ENCODE measurements around the gene AK2.

Gene AK2

DNA sequence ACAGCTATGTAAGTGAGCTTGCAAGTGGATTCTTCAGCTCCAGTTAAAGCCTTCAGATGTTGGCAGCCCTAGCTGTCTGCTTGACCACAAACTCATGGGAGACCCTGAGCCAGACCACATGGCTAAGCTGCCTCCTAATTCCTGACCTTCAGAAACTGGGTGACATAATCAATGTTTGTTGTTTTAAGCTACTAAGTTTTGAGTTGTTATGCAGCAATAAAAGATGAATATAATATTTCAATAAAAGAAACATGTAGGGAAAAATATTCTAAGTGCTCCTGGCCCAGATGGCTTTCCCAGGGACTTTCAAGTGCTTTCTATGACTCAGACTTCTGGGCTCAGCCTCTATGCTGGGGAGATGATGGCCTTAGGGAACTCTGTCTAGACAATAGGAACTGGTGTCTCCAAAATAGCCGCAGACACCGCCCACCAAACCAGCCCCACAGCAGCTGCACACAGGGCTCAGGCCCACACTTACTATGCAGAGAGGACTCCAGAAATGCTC lies 23.9 kb upstream of the AK2 start:
- TF ChIP-seq, protein P1, sequence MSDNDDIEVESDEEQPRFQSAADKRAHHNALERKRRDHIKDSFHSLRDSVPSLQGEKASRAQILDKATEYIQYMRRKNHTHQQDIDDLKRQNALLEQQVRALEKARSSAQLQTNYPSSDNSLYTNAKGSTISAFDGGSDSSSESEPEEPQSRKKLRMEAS (IDR thresholded peaks at IDR 0.05), result no peak
- TF ChIP-seq CEBPB (IDR thresholded peaks at IDR 0.05), result no peak
- TF ChIP-seq NFIC (IDR thresholded peaks at IDR 0.05), result no peak

GRCh38 chr1:33057095-33057494 lies 20.4 kb upstream of the AK2 start:
- no peak for TF ChIP-seq CEBPB (IDR thresholded peaks at IDR 0.05)
- TF ChIP-seq FOXM1 (IDR thresholded peaks at IDR 0.05; ENCODE audit: borderline replicate concordance, low read depth), result no peak
- no peak for TF ChIP-seq YY1 (IDR thresholded peaks at IDR 0.05; ENCODE audit: low read depth)
- TF ChIP-seq RAD21 (IDR thresholded peaks at IDR 0.05; ENCODE audit: low read depth), result no peak
- TF ChIP-seq REST (IDR thresholded peaks at IDR 0.05; ENCODE audit: low read depth), result no peak
- TF ChIP-seq EP300 (IDR thresholded peaks at IDR 0.05; ENCODE audit: borderline replicate concordance), result no peak

GRCh38 chr1:33056426-33056825 lies 19.7 kb upstream of the AK2 start:
- TF ChIP-seq TCF12 (IDR thresholded peaks at IDR 0.05; ENCODE audit: low read depth), result no peak
- TF ChIP-seq FOXM1 (IDR thresholded peaks at IDR 0.05; ENCODE audit: borderline replicate concordance, low read depth), result no peak
- TF ChIP-seq CEBPB (IDR thresholded peaks at IDR 0.05), result no peak
- TF ChIP-seq TEAD4 (IDR thresholded peaks at IDR 0.05), result no peak
- TF ChIP-seq CREB1 (IDR thresholded peaks at IDR 0.05; ENCODE audit: low read depth), result no peak
- TF ChIP-seq, protein P1 (IDR thresholded peaks at IDR 0.05), result no peak
- no peak for TF ChIP-seq EP300 (IDR thresholded peaks at IDR 0.05; ENCODE audit: borderline replicate concordance)
- no peak for TF ChIP-seq YY1 (IDR thresholded peaks at IDR 0.05; ENCODE audit: low read depth)
- TF ChIP-seq EGR1 (IDR thresholded peaks at IDR 0.05), result no peak
- no peak for TF ChIP-seq REST (IDR thresholded peaks at IDR 0.05; ENCODE audit: low read depth)
- TF ChIP-seq, protein P2, sequence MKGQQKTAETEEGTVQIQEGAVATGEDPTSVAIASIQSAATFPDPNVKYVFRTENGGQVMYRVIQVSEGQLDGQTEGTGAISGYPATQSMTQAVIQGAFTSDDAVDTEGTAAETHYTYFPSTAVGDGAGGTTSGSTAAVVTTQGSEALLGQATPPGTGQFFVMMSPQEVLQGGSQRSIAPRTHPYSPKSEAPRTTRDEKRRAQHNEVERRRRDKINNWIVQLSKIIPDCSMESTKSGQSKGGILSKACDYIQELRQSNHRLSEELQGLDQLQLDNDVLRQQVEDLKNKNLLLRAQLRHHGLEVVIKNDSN (IDR thresholded peaks at IDR 0.05), result no peak
- TF ChIP-seq NFIC (IDR thresholded peaks at IDR 0.05), result no peak
- TF ChIP-seq RAD21 (IDR thresholded peaks at IDR 0.05; ENCODE audit: low read depth), result no peak
- TF ChIP-seq ZBTB7A (IDR thresholded peaks at IDR 0.05; ENCODE audit: low read depth), result no peak
- no peak for TF ChIP-seq TAF1 (IDR thresholded peaks at IDR 0.05; ENCODE audit: low read depth)

DNA sequence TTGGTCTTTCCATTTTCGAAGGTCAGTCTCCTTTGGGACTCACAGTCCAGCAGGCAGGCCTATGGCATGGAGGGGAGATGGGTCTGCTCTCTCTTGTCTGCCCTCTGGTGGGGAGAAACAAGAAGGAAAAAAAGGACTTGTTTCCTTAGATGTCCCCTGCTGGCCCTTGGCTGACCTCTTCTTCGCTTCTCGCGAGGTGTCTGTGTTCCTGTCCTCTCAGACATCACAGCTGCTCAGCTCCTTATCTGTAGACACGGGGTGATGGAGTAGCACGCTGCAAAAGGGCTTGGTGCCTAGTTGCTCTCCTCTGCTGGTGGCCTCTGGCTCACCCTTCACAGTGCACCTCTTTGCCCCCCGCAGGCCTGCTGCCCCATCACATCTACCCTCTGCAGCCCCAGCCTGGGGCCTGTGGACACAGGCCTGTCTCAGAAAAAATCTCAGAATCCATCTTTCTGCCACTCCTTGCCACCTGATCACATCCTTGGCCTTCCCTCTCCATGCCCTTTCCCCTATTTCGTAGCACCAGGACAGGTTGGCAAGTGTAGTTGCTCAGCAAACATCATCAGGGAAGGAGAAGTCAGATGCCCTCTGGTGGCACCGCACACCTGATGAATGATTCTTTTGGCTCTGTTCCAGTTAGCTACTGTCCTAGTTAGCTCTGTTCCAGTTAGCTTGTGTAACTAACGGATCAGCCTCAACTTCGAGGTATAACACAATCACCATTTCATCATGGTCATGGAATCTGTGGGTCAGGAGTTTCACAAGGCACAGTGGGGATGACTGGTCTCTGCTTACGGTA lies 18.7 kb upstream of the AK2 start:
- TF ChIP-seq NFIC (IDR thresholded peaks at IDR 0.05), result peak; percentile 45; the same call in 1 of the 2 replicates
- no peak for TF ChIP-seq REST (IDR thresholded peaks at IDR 0.05; ENCODE audit: low read depth)
- TF ChIP-seq, protein P2 (IDR thresholded peaks at IDR 0.05), result no peak
- peak; percentile 68 for TF ChIP-seq RAD21 (IDR thresholded peaks at IDR 0.05; ENCODE audit: low read depth)

All from Ishikawa (cell line).